ENCODE measurements around the gene ACBD6. TPM values are rescaled to one million over a fixed set of nuclear protein-coding genes. Genes with fewer than 3 reads are reported as not detected.

Gene ACBD6
- total and polyA plus RNA-seq, 4 donors = 8.3 to 17.3 (median 14.0) TPM

DNA sequence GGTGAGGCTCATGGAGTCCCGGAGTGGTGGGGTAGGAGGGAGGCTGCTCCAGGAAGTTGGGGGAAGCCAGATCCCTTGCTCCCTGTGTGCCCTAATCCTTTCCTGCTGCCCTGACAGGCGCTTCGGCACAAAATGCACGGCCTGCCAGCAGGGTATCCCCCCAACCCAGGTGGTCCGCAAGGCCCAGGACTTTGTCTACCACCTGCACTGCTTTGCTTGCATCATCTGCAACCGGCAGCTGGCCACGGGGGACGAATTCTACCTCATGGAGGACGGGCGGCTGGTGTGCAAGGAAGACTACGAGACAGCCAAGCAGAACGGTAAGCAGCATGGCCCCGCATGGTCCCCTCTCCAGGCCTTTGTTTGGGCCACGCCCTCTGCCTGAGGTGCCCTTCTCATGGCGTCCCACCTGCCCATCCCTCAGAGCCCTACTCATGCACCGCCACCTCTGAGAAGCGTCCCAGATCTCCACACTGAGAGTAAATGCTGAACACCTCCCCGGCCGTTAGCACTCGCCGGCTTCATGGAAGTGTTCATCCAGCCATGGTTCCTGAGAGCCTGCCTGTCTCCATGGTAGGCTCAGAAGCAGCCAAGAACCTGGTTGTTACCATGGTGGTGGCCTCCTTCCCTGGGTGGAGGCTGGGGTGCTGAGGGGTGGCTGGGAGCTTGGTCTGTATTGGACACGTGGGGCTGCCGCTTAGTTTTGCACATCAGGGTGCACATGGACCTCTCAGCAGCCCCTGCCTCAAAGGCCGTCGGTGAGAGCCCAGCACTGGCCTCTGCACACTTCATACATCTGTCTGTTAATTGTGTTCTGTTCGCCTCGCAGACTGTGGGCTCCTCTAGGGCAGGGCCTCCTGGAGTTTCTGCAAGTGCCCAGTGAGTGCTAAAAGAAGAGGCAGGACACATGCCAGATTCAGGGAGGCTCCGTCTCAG lies 235.8 kb downstream of the ACBD6 start:
- no peak overlapping the region for H3K9ac ChIP-seq (ENCODE audit: low read depth in 1 of 2, low read length in 2 of 2)
- H3K9me3 ChIP-seq (ENCODE audit: control insufficient read depth in 4 of 4, low read length in 3 of 4) = no peaks in the 10 kb centered on the region
- no peak overlapping the region for H3K27ac ChIP-seq (ENCODE audit: low read depth in 1 of 2, low read length in 2 of 2)
- H3K36me3 ChIP-seq (ENCODE audit: control insufficient read depth in 4 of 4, insufficient read depth in 3 of 4, low read depth in 1 of 4, low read length in 3 of 4) = no peaks in the 10 kb centered on the region
- H3K4me3 ChIP-seq (ENCODE audit: low read depth in 1 of 3, low read length in 3 of 3) = no peak overlapping the region
- 93% methylated on average over 28 of the region's 28 CpGs for WGBS
- no peak for DNase-seq (ENCODE audit: low spot score)
- peaks cover 3 to 8% (median 7%) of the 10 kb centered on the region in 4 donors for H3K4me1 ChIP-seq (ENCODE audit: control insufficient read depth in 4 of 4, insufficient read depth in 4 of 4, low read length in 3 of 4)
- H3K27me3 ChIP-seq (ENCODE audit: control insufficient read depth in 4 of 4, insufficient read depth in 4 of 4, low read length in 3 of 4) = no peaks in the 10 kb centered on the region
- TF ChIP-seq TAF1 (conservative IDR thresholded peaks at IDR 0.05) (no peak), EGR1 (IDR thresholded peaks at IDR 0.05; ENCODE audit: low read depth in 2 of 2) (no peak), GABPA (IDR thresholded peaks at IDR 0.05 in 1 of 2, conservative IDR thresholded peaks at IDR 0.05 in 1 of 2) (no peak), FOXA1 (IDR thresholded peaks at IDR 0.05) (no peak), RAD21 (IDR thresholded peaks at IDR 0.05) (no peak), SP1 (IDR thresholded peaks at IDR 0.05) (no peak), YY1 (IDR thresholded peaks at IDR 0.05) (no peak), HNF4G (IDR thresholded peaks at IDR 0.05) (no peak), JUND (IDR thresholded peaks at IDR 0.05) (no peak), NR2F2 (IDR thresholded peaks at IDR 0.05) (no peak), FOXA2 (IDR thresholded peaks at IDR 0.05) (no peak), HNF4A (conservative IDR thresholded peaks at IDR 0.05) (no peak)
- TF ChIP-seq, protein P1, sequence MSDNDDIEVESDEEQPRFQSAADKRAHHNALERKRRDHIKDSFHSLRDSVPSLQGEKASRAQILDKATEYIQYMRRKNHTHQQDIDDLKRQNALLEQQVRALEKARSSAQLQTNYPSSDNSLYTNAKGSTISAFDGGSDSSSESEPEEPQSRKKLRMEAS (IDR thresholded peaks at IDR 0.05) = no peak
- TF ChIP-seq, protein P2, sequence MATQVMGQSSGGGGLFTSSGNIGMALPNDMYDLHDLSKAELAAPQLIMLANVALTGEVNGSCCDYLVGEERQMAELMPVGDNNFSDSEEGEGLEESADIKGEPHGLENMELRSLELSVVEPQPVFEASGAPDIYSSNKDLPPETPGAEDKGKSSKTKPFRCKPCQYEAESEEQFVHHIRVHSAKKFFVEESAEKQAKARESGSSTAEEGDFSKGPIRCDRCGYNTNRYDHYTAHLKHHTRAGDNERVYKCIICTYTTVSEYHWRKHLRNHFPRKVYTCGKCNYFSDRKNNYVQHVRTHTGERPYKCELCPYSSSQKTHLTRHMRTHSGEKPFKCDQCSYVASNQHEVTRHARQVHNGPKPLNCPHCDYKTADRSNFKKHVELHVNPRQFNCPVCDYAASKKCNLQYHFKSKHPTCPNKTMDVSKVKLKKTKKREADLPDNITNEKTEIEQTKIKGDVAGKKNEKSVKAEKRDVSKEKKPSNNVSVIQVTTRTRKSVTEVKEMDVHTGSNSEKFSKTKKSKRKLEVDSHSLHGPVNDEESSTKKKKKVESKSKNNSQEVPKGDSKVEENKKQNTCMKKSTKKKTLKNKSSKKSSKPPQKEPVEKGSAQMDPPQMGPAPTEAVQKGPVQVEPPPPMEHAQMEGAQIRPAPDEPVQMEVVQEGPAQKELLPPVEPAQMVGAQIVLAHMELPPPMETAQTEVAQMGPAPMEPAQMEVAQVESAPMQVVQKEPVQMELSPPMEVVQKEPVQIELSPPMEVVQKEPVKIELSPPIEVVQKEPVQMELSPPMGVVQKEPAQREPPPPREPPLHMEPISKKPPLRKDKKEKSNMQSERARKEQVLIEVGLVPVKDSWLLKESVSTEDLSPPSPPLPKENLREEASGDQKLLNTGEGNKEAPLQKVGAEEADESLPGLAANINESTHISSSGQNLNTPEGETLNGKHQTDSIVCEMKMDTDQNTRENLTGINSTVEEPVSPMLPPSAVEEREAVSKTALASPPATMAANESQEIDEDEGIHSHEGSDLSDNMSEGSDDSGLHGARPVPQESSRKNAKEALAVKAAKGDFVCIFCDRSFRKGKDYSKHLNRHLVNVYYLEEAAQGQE (IDR thresholded peaks at IDR 0.05) = no peak
- TF ChIP-seq, protein P3, sequence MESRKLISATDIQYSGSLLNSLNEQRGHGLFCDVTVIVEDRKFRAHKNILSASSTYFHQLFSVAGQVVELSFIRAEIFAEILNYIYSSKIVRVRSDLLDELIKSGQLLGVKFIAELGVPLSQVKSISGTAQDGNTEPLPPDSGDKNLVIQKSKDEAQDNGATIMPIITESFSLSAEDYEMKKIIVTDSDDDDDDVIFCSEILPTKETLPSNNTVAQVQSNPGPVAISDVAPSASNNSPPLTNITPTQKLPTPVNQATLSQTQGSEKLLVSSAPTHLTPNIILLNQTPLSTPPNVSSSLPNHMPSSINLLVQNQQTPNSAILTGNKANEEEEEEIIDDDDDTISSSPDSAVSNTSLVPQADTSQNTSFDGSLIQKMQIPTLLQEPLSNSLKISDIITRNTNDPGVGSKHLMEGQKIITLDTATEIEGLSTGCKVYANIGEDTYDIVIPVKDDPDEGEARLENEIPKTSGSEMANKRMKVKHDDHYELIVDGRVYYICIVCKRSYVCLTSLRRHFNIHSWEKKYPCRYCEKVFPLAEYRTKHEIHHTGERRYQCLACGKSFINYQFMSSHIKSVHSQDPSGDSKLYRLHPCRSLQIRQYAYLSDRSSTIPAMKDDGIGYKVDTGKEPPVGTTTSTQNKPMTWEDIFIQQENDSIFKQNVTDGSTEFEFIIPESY (IDR thresholded peaks at IDR 0.05) = no peak
- TF ChIP-seq, protein P4, sequence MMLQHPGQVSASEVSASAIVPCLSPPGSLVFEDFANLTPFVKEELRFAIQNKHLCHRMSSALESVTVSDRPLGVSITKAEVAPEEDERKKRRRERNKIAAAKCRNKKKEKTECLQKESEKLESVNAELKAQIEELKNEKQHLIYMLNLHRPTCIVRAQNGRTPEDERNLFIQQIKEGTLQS (IDR thresholded peaks at IDR 0.05) = no peak
- TF ChIP-seq, protein P5, sequence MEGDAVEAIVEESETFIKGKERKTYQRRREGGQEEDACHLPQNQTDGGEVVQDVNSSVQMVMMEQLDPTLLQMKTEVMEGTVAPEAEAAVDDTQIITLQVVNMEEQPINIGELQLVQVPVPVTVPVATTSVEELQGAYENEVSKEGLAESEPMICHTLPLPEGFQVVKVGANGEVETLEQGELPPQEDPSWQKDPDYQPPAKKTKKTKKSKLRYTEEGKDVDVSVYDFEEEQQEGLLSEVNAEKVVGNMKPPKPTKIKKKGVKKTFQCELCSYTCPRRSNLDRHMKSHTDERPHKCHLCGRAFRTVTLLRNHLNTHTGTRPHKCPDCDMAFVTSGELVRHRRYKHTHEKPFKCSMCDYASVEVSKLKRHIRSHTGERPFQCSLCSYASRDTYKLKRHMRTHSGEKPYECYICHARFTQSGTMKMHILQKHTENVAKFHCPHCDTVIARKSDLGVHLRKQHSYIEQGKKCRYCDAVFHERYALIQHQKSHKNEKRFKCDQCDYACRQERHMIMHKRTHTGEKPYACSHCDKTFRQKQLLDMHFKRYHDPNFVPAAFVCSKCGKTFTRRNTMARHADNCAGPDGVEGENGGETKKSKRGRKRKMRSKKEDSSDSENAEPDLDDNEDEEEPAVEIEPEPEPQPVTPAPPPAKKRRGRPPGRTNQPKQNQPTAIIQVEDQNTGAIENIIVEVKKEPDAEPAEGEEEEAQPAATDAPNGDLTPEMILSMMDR (IDR thresholded peaks at IDR 0.05; ENCODE audit: low read depth, low read length, missing input control) = no peak

All from liver (tissue), 9 donors.